Neural progenitor cell (in vitro differentiated cells): ENCODE measurements around the gene AGBL4. TPM values are rescaled to one million over a fixed set of nuclear protein-coding genes. Genes with fewer than 3 reads are reported as not detected.

Experiments used
- DNase-seq: peaks from one replicate; pipeline ENCODE4 v3.0.0-alpha.2; 2016; ENCODE audit warnings: low spot score
- H2AFZ ChIP-seq: fragments of 200-600 bp; sonication (generic); replicated peaks from 2 replicates; pipeline ENCODE4 v1.6.1; 2016; ENCODE audit warnings: antibody characterized with exemption
- H3F3A ChIP-seq: fragments of 200-600 bp; sonication (generic); 2 replicates; pipeline ENCODE4 v1.6.1; 2016; ENCODE audit warnings: antibody characterized with exemption, low read depth
- H3K27ac ChIP-seq: fragments of 200-600 bp; sonication (generic); 2 replicates; pipeline ENCODE4 v1.5.1; 2016; ENCODE audit warnings: mild to moderate bottlenecking
- H3K27me3 ChIP-seq: fragments of 200-600 bp; sonication (generic); 2 replicates; pipeline ENCODE4 v1.6.1; 2016; ENCODE audit warnings: mild to moderate bottlenecking, moderate library complexity
- H3K36me3 ChIP-seq: fragments of 200-600 bp; sonication (generic); 2 replicates; pipeline ENCODE4 v1.5.1; 2016
- H3K4me1 ChIP-seq: fragments of 200-600 bp; sonication (generic); 2 replicates; pipeline ENCODE4 v1.6.1; 2016; ENCODE audit warnings: mixed run types
- H3K4me2 ChIP-seq: fragments of 200-600 bp; sonication (generic); 2 replicates; pipeline ENCODE4 v1.6.1; 2016
- H3K4me3 ChIP-seq: fragments of 200-600 bp; sonication (generic); 2 replicates; pipeline ENCODE4 v1.5.1; 2016
- H3K79me2 ChIP-seq: fragments of 200-600 bp; sonication (generic); 2 replicates; pipeline ENCODE4 v1.6.1; 2016; ENCODE audit warnings: low read depth
- H3K9ac ChIP-seq: fragments of 200-600 bp; sonication (generic); 2 replicates; pipeline ENCODE4 v1.6.1; 2016
- H3K9me3 ChIP-seq: fragments of 200-600 bp; sonication (generic); 2 replicates; pipeline ENCODE4 v1.5.1; 2016; ENCODE audit warnings: low read depth
- H4K20me1 ChIP-seq: fragments of 200-600 bp; sonication (generic); 2 replicates; pipeline ENCODE4 v1.6.1; 2016; ENCODE audit warnings: low read depth
- H3K27ac Mint-ChIP-seq: 3 replicates; pipeline ENCODE4 v1.8.0; 2021; ENCODE audit warnings: mixed read lengths
- H3K27me3 Mint-ChIP-seq: 2 replicates; pipeline ENCODE4 v1.8.0; 2022; ENCODE audit warnings: low read depth, mild to moderate bottlenecking, inconsistent platforms, moderate library complexity, mixed read lengths; ENCODE audit not compliant: insufficient read depth
- H3K36me3 Mint-ChIP-seq: 3 replicates; pipeline ENCODE4 v1.8.0; 2021; ENCODE audit warnings: mixed read lengths
- H3K4me1 Mint-ChIP-seq: 3 replicates; pipeline ENCODE4 v1.8.0; 2021; ENCODE audit warnings: mixed read lengths
- H3K4me3 Mint-ChIP-seq: 3 replicates; pipeline ENCODE4 v1.8.0; 2021; ENCODE audit warnings: mild to moderate bottlenecking, moderate library complexity, mixed read lengths
- H3K9me3 Mint-ChIP-seq: 3 replicates; pipeline ENCODE4 v1.8.0; 2020; ENCODE audit warnings: mixed read lengths
- EZH2 ChIP-seq: fragments of 200-600 bp; sonication (generic); IDR thresholded peaks from 2 replicates; pipeline ENCODE4 v1.6.1; 2017; ENCODE audit warnings: antibody characterized with exemption, mild to moderate bottlenecking, moderate library complexity
- EZH2phosphoT487 ChIP-seq: fragments of 200-600 bp; sonication (generic); IDR thresholded peaks from 2 replicates; pipeline ENCODE4 v1.6.1; 2017; ENCODE audit warnings: antibody characterized with exemption
- small RNA-seq: library from RNA; depleted of rRNA; stranded (forward); fragments of <200 nt; gene quantifications from one replicate; pipeline ENCODE3, GENCODE V24; 2015
- total RNA-seq: library from RNA; depleted of rRNA; stranded (reverse); fragments of >200 nt; gene quantifications from 2 replicates; pipeline ENCODE4 v1.2.3, GENCODE V29; 2015; ENCODE audit warnings: low replicate concordance
- TF ChIP-seq, protein P1 (sequence below): fragments of 200-600 bp; sonication (generic); IDR thresholded peaks from 2 replicates; pipeline ENCODE4 v1.5.1; 2017; ENCODE audit warnings: antibody characterized with exemption, mild to moderate bottlenecking

Gene AGBL4
- total RNA-seq, 1 donor from 2014 or later = 1.5 TPM

GRCh38 chr1:48492392-48492791, 1531.4 kb downstream of the AGBL4 start:
- Histone ChIP-seq H3K27me3 (no peaks in the 10 kb centered on the region), H4K20me1 (no peaks in the 10 kb centered on the region), H3K4me3 (no peak overlapping the region), H3K27ac (no peak overlapping the region), H3K4me1 (peaks cover 10% of the 10 kb centered on the region), H3K4me2 (no peak overlapping the region), H3F3A (no peaks in the 10 kb centered on the region), H3K79me2 (no peaks in the 10 kb centered on the region), H3K36me3 (no peaks in the 10 kb centered on the region), H3K9ac (no peak overlapping the region), H2AFZ (no peak overlapping the region), H3K9me3 (no peaks in the 10 kb centered on the region)
- Mint-ChIP-seq H3K9me3 (no peaks in the 10 kb centered on the region), H3K4me1 (peaks cover 31% of the 10 kb centered on the region), H3K4me3 (no peak overlapping the region), H3K27me3 (peaks cover 2% of the 10 kb centered on the region), H3K36me3 (no peaks in the 10 kb centered on the region), H3K27ac (no peak overlapping the region)
- no peak for DNase-seq
- TF ChIP-seq EZH2 (no peak), EZH2phosphoT487 (no peak)
- TF ChIP-seq, protein P1, sequence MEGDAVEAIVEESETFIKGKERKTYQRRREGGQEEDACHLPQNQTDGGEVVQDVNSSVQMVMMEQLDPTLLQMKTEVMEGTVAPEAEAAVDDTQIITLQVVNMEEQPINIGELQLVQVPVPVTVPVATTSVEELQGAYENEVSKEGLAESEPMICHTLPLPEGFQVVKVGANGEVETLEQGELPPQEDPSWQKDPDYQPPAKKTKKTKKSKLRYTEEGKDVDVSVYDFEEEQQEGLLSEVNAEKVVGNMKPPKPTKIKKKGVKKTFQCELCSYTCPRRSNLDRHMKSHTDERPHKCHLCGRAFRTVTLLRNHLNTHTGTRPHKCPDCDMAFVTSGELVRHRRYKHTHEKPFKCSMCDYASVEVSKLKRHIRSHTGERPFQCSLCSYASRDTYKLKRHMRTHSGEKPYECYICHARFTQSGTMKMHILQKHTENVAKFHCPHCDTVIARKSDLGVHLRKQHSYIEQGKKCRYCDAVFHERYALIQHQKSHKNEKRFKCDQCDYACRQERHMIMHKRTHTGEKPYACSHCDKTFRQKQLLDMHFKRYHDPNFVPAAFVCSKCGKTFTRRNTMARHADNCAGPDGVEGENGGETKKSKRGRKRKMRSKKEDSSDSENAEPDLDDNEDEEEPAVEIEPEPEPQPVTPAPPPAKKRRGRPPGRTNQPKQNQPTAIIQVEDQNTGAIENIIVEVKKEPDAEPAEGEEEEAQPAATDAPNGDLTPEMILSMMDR = no peak

DNA sequence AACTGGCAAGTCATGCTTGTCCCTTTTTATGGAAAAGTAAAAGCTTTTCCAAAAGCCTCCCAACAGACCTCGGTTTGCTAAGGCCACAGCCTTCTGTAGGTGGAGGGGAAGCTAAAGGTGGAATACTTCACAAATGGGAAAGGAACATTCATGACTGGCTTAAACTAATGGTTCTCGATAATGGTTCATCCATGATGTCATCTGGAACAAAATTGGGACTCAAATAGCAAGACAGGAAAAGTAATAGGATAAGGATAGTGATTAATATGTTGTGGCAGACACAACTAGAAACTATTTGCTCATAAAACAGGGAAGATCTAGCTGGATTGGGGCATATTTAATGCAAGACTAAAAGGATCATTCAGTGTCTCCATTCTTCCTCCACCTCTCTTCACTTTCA, 1535.0 kb downstream of the AGBL4 start:
- TF ChIP-seq, protein P1 = no peak
- no peak for TF ChIP-seq EZH2
- TF ChIP-seq EZH2phosphoT487 = no peak
- peaks cover 10% of the 10 kb centered on the region for H3K4me1 ChIP-seq
- no peaks in the 10 kb centered on the region for H3F3A ChIP-seq
- no peaks in the 10 kb centered on the region for H3K36me3 ChIP-seq
- H3K4me1 Mint-ChIP-seq = peaks cover 22% of the 10 kb centered on the region
- H3K9me3 Mint-ChIP-seq = no peaks in the 10 kb centered on the region
- no peaks in the 10 kb centered on the region for H3K9me3 ChIP-seq
- H3K79me2 ChIP-seq = no peaks in the 10 kb centered on the region
- no peaks in the 10 kb centered on the region for H3K36me3 Mint-ChIP-seq
- H3K4me3 ChIP-seq = no peak overlapping the region
- DNase-seq = no peak
- no peak overlapping the region for H3K27ac ChIP-seq
- H3K27me3 ChIP-seq = no peaks in the 10 kb centered on the region
- no peak overlapping the region for H3K4me3 Mint-ChIP-seq
- no peak overlapping the region for H3K4me2 ChIP-seq
- peaks cover 2% of the 10 kb centered on the region for H3K27me3 Mint-ChIP-seq
- H3K27ac Mint-ChIP-seq = no peak overlapping the region
- no peak overlapping the region for H3K9ac ChIP-seq
- H2AFZ ChIP-seq = no peak overlapping the region
- no peaks in the 10 kb centered on the region for H4K20me1 ChIP-seq

Small RNA genes within 50 kb of the gene (small RNA-seq; reads per million reads assigned to genes)
- not detected for gene AL390023.1

Other genes starting within 250 kb of the AGBL4 start
- 0.12 TPM in 1 of 2 replicates, not detected in the other for gene ELAVL4, start 85.0 kb upstream of the AGBL4 start, total RNA-seq